Glomerular visceral epithelial cell (primary cell): Measurements from ENCODE around the gene DEFB119.
"Not testable (repeated sequence)": the region's sequence is repeated elsewhere in the genome, so short reads cannot be mapped to it uniquely, and the experiment has no call there.

ENCODE experiments used
- DNase-seq: peaks from one replicate; pipeline ENCODE4 v3.0.0-alpha.2; 2016; ENCODE audit errors: extremely low spot score

The DEFB119 gene

GRCh38 chr20:31390490-31390889 is at the start of gene DEFB119:
Gene DEFB119 (minus strand): TSS chr20:31390590. CDS start chr20:31390483, 107 bp downstream.
- no peak for DNase-seq

- DNase-seq, result no peak
Observed at GRCh38 chr20:31430568-31431115, 40.3 kb upstream of the DEFB119 start.

- not testable (repeated sequence) for DNase-seq
Observed at GRCh38 chr20:31427576-31427975, 37.2 kb upstream of the DEFB119 start.

GRCh38 chr20:31426891-31427551 is 36.6 kb upstream of the DEFB119 start:
- not testable (repeated sequence) for DNase-seq

- DNase-seq, result no peak
Observed at GRCh38 chr20:31425797-31426196, 35.4 kb upstream of the DEFB119 start.

GRCh38 chr20:31418307-31418706 is 27.9 kb upstream of the DEFB119 start:
- DNase-seq, result no peak

GRCh38 chr20:31415653-31416052 is 25.3 kb upstream of the DEFB119 start:
- no peak for DNase-seq

- DNase-seq, result no peak
Observed at GRCh38 chr20:31414381-31414780, 24.0 kb upstream of the DEFB119 start.

- no peak for DNase-seq
Observed at GRCh38 chr20:31410011-31410410, 19.6 kb upstream of the DEFB119 start.

GRCh38 chr20:31406115-31406514 is 15.7 kb upstream of the DEFB119 start, which contains the start of gene DEFB121:
Gene DEFB121 (minus strand): TSS chr20:31406215. CDS start chr20:31406152, 63 bp downstream.
- no peak for DNase-seq

GRCh38 chr20:31403886-31404285 is 13.5 kb upstream of the DEFB119 start:
- DNase-seq, result no peak

- no peak for DNase-seq
Observed at GRCh38 chr20:31394900-31395299, 4.5 kb upstream of the DEFB119 start.

- no peak for DNase-seq
Observed at GRCh38 chr20:31392836-31393235, 2.4 kb upstream of the DEFB119 start.

GRCh38 chr20:31374346-31374745 is 16.0 kb downstream of the DEFB119 start:
- DNase-seq, result no peak

- DNase-seq, result no peak
Observed at GRCh38 chr20:31368301-31368700, 22.1 kb downstream of the DEFB119 start, which contains the start of gene DEFB118. Gene DEFB118 (plus strand): TSS chr20:31368601. CDS start chr20:31368651, 50 bp downstream.

- DNase-seq, result not testable (repeated sequence)
Observed at GRCh38 chr20:31364272-31364671, 26.1 kb downstream of the DEFB119 start.

GRCh38 chr20:31363295-31363694 is 27.1 kb downstream of the DEFB119 start:
- DNase-seq, result no peak

GRCh38 chr20:31355981-31356380 is 34.4 kb downstream of the DEFB119 start:
- DNase-seq, result no peak

GRCh38 chr20:31341470-31341869 is 48.9 kb downstream of the DEFB119 start:
- no peak for DNase-seq

GRCh38 chr20:31330893-31331292 is 59.5 kb downstream of the DEFB119 start:
- DNase-seq, result no peak
